Pancreas (tissue), 10 donors: ENCODE data around the gene OR52E2. TPM values are rescaled to one million over a fixed set of nuclear protein-coding genes. Genes with fewer than 3 reads are reported as not detected.

ENCODE experiments used
- ATAC-seq, 4 donors: fragments of 200-7000 bp; cut with Tn5 transposase; one replicate each; pipeline versions ENCODE4 v1.8.0 to v1.9.1; 2020; ENCODE audit warnings: mild to moderate bottlenecking in 4 of 4, moderate library complexity in 4 of 4
- DNase-seq, 6 donors: peaks; one replicate each; pipeline ENCODE4 v3.0.0-alpha.2; 2020
- FAIRE-seq: peaks from 2 replicates; lab custom pipeline; 2012; peaks lifted over from hg19 to GRCh38; lab: Jason Lieb, UNC
- H3K27ac ChIP-seq, 4 donors: fragments of 200-600 bp; sonication (generic); 1 replicate in 3 of 4; 2 replicates in 1 of 4; pipeline versions ENCODE4 v1.5.0 to v1.8.0; 2020
- H3K27me3 ChIP-seq, 4 donors: fragments of 200-600 bp; one replicate each; pipeline ENCODE4 v1.8.0; 2021
- H3K36me3 ChIP-seq, 3 donors: fragments of 200-600 bp; sonication (generic) in 1 of 3; one replicate each; pipeline versions ENCODE4 v1.5.0 to v1.8.0; 2020 to 2021
- H3K4me1 ChIP-seq, 3 donors: fragments of 200-600 bp; one replicate each; pipeline ENCODE4 v1.8.0; 2021
- H3K4me3 ChIP-seq, 4 donors: fragments of 200-600 bp; sonication (generic) in 2 of 4; one replicate each; pipeline versions ENCODE4 v1.5.0 to v1.8.0; 2020 to 2021
- H3K9me3 ChIP-seq, 4 donors: fragments of 200-600 bp; one replicate each; pipeline ENCODE4 v1.8.0; 2021
- WGBS, 2 donors: extraction: QIAGEN DNeasy Blood & Tissue Kit; methylation state at CpG; one replicate each; pipeline ENCODE4 v1.1.7; 2013; 5-methylcytosine and 5-hydroxymethylcytosine counted together
- intact Hi-C, 3 donors: fragments of 100-400 bp; cut with DNase I; formaldehyde crosslinking; loops; one replicate each; pipeline versions ENCODE4 v1.11.1 to v1.14.2; 2022
- polyA plus RNA-seq, 2 donors: library from polyadenylated mRNA; stranded (reverse); fragments of 200-250 nt; gene quantifications; one replicate each; pipeline ENCODE4 v1.2.3, GENCODE V29; 2013
- total RNA-seq, 6 donors: library from RNA; stranded (reverse); fragmentation: NEBNext Ultra II Directional in 4 of 6; extraction: Animal tissue kit (Norgen Biotek cat#: 25700) in 4 of 6; gene quantifications; one replicate each; pipeline versions ENCODE4 v1.2.1 to v1.2.4, GENCODE V29; 2021 to 2023
- TF ChIP-seq, protein P1 (sequence below), 4 donors: fragments of 200-600 bp; sonication (generic) in 3 of 4; IDR thresholded peaks; one replicate each; pipeline versions ENCODE4 v1.5.0 to v1.8.0; 2021; ENCODE audit warnings: antibody characterized with exemption in 4 of 4
- donor health status: healthy with polysubstance abuse.
- donor health status: DM: no; HTN: no; CAD: no; lungs with moderate emphysema.
- donor health status: DM: no; HTN: no; CAD: no.
- donor health status: control.
- donor health status: control.
- donor health status: Bipolar disorder and iron deficiency.
- donor health status: DM: yes; HTN: yes; CAD: no.
- donor health status: DM: no; HTN: no; CAD: no.
- donor health status: DM: no; HTN: no; CAD: no.
- donor health status: DM: yes; HTN: yes; CAD: no.

The OR52E2 gene
- total RNA-seq (not detected), polyA plus RNA-seq (not detected)

DNA sequence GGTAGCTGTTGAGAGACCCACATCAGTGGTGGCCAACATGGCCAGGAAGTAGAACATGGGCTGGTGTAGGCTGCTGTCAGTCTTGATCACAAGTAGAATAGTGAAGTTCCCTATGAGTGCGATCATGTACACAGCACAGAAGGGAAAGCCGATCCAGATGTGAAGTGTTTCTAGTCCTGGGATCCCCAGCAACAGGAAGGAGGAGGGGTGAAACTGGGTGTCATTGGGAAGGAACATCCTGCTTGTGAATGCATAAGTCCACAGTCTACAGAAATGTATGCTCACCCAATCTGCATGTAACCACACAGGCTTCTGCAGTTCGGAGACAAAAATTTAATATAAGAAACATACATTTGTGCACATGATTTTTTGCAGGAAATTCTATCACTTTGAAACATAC lies at the start of gene OR52E2:
TSS of gene OR52E2 (minus strand) at position 237 of the 400 bp plus-strand sequence. CDS start at position 237, 0 bp downstream.
- Histone ChIP-seq H3K27me3 (peaks cover 0 to 10% (median 0%) of the 10 kb centered on the region in 4 donors), H3K4me1 (no peaks in the 10 kb centered on the region), H3K36me3 (no peaks in the 10 kb centered on the region), H3K9me3 (no peaks in the 10 kb centered on the region), H3K4me3 (no peak within 1 kb of the TSS), H3K27ac (no peak within 1 kb of the TSS)
- TF ChIP-seq, protein P1, sequence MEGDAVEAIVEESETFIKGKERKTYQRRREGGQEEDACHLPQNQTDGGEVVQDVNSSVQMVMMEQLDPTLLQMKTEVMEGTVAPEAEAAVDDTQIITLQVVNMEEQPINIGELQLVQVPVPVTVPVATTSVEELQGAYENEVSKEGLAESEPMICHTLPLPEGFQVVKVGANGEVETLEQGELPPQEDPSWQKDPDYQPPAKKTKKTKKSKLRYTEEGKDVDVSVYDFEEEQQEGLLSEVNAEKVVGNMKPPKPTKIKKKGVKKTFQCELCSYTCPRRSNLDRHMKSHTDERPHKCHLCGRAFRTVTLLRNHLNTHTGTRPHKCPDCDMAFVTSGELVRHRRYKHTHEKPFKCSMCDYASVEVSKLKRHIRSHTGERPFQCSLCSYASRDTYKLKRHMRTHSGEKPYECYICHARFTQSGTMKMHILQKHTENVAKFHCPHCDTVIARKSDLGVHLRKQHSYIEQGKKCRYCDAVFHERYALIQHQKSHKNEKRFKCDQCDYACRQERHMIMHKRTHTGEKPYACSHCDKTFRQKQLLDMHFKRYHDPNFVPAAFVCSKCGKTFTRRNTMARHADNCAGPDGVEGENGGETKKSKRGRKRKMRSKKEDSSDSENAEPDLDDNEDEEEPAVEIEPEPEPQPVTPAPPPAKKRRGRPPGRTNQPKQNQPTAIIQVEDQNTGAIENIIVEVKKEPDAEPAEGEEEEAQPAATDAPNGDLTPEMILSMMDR (IDR thresholded peaks at IDR 0.05), result no peak
- no peak for DNase-seq
- WGBS, 2 donors, result 79 to 84% methylated on average over 3 of the region's 3 CpGs
- no peak for FAIRE-seq
- intact Hi-C loops, result no loop called here
- ATAC-seq, result no peak

DNA sequence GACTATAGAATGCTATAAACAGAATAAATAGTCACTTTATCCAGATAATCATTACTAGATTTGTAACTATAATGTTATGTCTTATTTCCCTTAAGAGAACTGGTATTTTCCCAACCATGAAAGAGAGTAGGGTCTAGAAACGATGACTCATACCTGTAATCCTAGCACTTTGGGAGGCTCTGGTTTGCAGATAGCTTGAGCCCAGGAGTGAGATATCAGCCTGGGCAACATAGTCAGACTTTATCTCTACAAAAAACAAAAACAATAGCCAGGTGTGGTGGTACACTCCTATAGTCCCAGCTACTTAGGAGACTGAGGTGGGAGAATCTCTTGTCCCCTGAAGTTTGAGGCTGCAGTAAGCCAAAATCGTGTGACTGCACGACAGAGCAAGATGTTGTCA lies 47.9 kb upstream of the OR52E2 start:
- no peak overlapping the region for H3K4me3 ChIP-seq
- intact Hi-C loops, result no loop called here
- no peak for DNase-seq
- no peaks in the 10 kb centered on the region for H3K36me3 ChIP-seq
- TF ChIP-seq, protein P1 (IDR thresholded peaks at IDR 0.05), result no peak
- H3K27me3 ChIP-seq, result peaks cover 0 to 4% (median 0%) of the 10 kb centered on the region in 4 donors
- H3K27ac ChIP-seq, result no peak overlapping the region
- no peak for ATAC-seq
- 38 to 46% methylated on average over 3 of the region's 3 CpGs for WGBS, 2 donors
- no peak for FAIRE-seq
- no peaks in the 10 kb centered on the region for H3K4me1 ChIP-seq
- no peaks in the 10 kb centered on the region for H3K9me3 ChIP-seq

DNA sequence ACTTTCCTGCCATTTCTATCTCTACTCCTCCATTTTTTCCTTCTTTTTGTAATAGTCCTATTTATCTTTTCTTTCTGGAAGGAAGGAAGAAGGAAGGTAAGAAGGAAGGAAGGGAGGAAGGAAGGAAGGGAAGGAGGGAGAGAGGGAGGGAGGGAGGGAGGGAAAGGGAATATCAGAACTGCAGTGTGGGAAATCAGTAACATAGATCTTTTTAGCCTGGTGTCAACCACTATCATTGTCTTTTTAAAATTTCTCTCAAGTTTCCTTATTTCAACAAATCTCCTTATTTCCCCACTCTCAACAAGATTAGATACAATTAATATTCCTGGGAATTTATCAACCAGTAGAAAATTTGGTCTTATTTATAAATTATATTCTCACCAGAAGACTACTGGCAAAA lies 43.6 kb upstream of the OR52E2 start:
- no peaks in the 10 kb centered on the region for H3K36me3 ChIP-seq
- no peak overlapping the region for H3K4me3 ChIP-seq
- intact Hi-C loops, result no loop called here
- FAIRE-seq (no peak), ATAC-seq (no peak), DNase-seq (no peak)
- H3K27me3 ChIP-seq, result peaks cover 0 to under 1% (median 0%) of the 10 kb centered on the region in 4 donors
- H3K4me1 ChIP-seq, result no peaks in the 10 kb centered on the region
- H3K9me3 ChIP-seq, result no peaks in the 10 kb centered on the region
- TF ChIP-seq, protein P1 (IDR thresholded peaks at IDR 0.05), result no peak
- no peak overlapping the region for H3K27ac ChIP-seq

DNA sequence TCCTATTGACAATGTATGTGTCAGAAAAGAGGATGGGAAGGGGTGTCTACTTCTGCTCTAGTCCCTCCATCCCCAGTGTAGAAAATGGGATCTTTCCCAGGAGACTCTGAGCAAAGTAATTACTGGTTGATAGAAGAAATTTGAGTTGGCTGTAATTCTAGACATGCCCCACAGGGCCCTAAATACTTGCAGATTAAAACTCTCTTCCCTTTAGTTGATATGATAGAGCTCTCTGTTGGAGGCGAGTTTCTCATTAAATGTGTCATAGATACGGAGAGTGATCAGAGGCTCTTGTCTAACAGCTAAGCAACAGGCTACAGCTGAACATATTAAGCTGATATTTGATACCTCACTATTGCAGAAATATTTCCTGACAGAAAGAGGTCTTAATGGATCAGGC lies 42.8 kb upstream of the OR52E2 start:
- Histone ChIP-seq H3K27me3 (peaks cover 0 to under 1% (median 0%) of the 10 kb centered on the region in 4 donors), H3K4me3 (no peak overlapping the region), H3K36me3 (no peaks in the 10 kb centered on the region), H3K9me3 (no peaks in the 10 kb centered on the region), H3K4me1 (no peaks in the 10 kb centered on the region), H3K27ac (no peak overlapping the region)
- TF ChIP-seq, protein P1 (IDR thresholded peaks at IDR 0.05), result no peak
- no peak for DNase-seq
- WGBS, 2 donors, result 21 to 39% methylated on average over 2 of the region's 2 CpGs
- ATAC-seq, result no peak
- intact Hi-C loops, result no loop called here
- FAIRE-seq, result no peak

GRCh38 chr11:5096011-5096410 lies 36.6 kb upstream of the OR52E2 start:
- WGBS, 2 donors, result 51 to 73% methylated on average over 2 of the region's 2 CpGs
- Histone ChIP-seq H3K9me3 (no peaks in the 10 kb centered on the region), H3K27ac (no peak overlapping the region), H3K4me3 (no peak overlapping the region), H3K36me3 (no peaks in the 10 kb centered on the region), H3K27me3 (peaks cover 0 to 5% (median 0%) of the 10 kb centered on the region in 4 donors), H3K4me1 (no peaks in the 10 kb centered on the region)
- DNase-seq (no peak), ATAC-seq (no peak), FAIRE-seq (no peak)
- TF ChIP-seq, protein P1 (IDR thresholded peaks at IDR 0.05), result no peak
- intact Hi-C loops, result no loop called here
